IMR-90 (cell line): ENCODE measurements around the gene ANO4. TPM values are rescaled to one million over a fixed set of nuclear protein-coding genes. Genes with fewer than 3 reads are reported as not detected.

ENCODE experiments used
- ATAC-seq: fragments of 200-7000 bp; cut with Tn5 transposase; 2 replicates; pipeline ENCODE4 v1.9.1; 2020; ENCODE audit warnings: low read depth, mild to moderate bottlenecking, moderate library complexity
- BruUV-seq: library from RNA; stranded (reverse); fragments of 400-500 nt; replicated peaks from 2 replicates; lab custom pipeline; 2021; lab: Mats Ljungman, UMichigan
- CTCF ChIA-PET: fragments of 300-600 bp; formaldehyde crosslinking; extraction: SDS; loops from one replicate; lab custom pipeline; 2021; ENCODE audit warnings: antibody characterized with exemption; lab: Yijun Ruan, JAX
- POLR2A ChIA-PET: fragments of 300-600 bp; sonication (Branson Sonifier 250); formaldehyde crosslinking; loops from one replicate; lab custom pipeline; 2022; ENCODE audit warnings: antibody characterized with exemption; ENCODE audit not compliant: unreplicated experiment; lab: Charles Lee
- DNase-seq: peaks from one replicate; pipeline ENCODE4 v3.0.0; 2013
- H2AFZ ChIP-seq: replicated peaks from 2 replicates; pipeline ENCODE3; 2013; ENCODE audit warnings: low read length, mild to moderate bottlenecking; ENCODE audit not compliant: poor library complexity
- H2AK5ac ChIP-seq: 2 replicates; pipeline ENCODE4 v1.6.1; 2013; ENCODE audit warnings: low read depth, low read length, inconsistent platforms
- H2AK9ac ChIP-seq: replicated peaks from 2 replicates; pipeline ENCODE3; 2013; ENCODE audit warnings: mild to moderate bottlenecking, low read depth, low read length, moderate library complexity; ENCODE audit not compliant: poor library complexity
- H2BK120ac ChIP-seq: 2 replicates; pipeline ENCODE4 v1.6.1; 2013; ENCODE audit warnings: low read depth, low read length, inconsistent platforms
- H2BK15ac ChIP-seq: 3 replicates; pipeline ENCODE4 v1.6.1; 2013; ENCODE audit warnings: low read depth, low read length, inconsistent platforms
- H2BK20ac ChIP-seq: 2 replicates; pipeline ENCODE4 v1.6.1; 2013; ENCODE audit warnings: low read depth, mild to moderate bottlenecking, inconsistent platforms, low read length, moderate library complexity
- H2BK5ac ChIP-seq: 2 replicates; pipeline ENCODE4 v1.6.1; 2013; ENCODE audit warnings: mild to moderate bottlenecking, low read depth, low read length, inconsistent platforms; ENCODE audit not compliant: poor library complexity, severe bottlenecking
- H3K14ac ChIP-seq: replicated peaks from 2 replicates; pipeline ENCODE4 v1.6.1; 2013; ENCODE audit warnings: low read depth, low read length, inconsistent platforms
- H3K18ac ChIP-seq: 2 replicates; pipeline ENCODE4 v1.6.1; 2013; ENCODE audit warnings: low read depth, low read length, control low read depth
- H3K23ac ChIP-seq: 2 replicates; pipeline ENCODE4 v1.6.1; 2013; ENCODE audit warnings: low read depth, low read length, inconsistent platforms
- H3K27ac ChIP-seq: 2 replicates; pipeline ENCODE4 v1.5.1; 2013; ENCODE audit warnings: mild to moderate bottlenecking, control low read depth, low read length; ENCODE audit not compliant: insufficient read depth
- H3K27me3 ChIP-seq: 2 replicates; pipeline ENCODE4 v1.6.1; 2013; ENCODE audit warnings: low read length; ENCODE audit not compliant: control insufficient read depth, insufficient read depth
- H3K36me3 ChIP-seq: 2 replicates; pipeline ENCODE4 v1.6.1; 2013; ENCODE audit warnings: low read length, mixed read lengths; ENCODE audit not compliant: control insufficient read depth, insufficient read depth
- H3K4ac ChIP-seq: 2 replicates; pipeline ENCODE4 v1.6.1; 2013; ENCODE audit warnings: low read depth, low read length, inconsistent platforms
- H3K4me1 ChIP-seq: 2 replicates; pipeline ENCODE4 v1.6.1; 2013; ENCODE audit warnings: low read length, mixed read lengths; ENCODE audit not compliant: control insufficient read depth, insufficient read depth
- H3K4me2 ChIP-seq: 2 replicates; pipeline ENCODE4 v1.6.1; 2013; ENCODE audit warnings: low read depth, mild to moderate bottlenecking, control low read depth, low read length, moderate library complexity
- H3K4me3 ChIP-seq: 2 replicates; pipeline ENCODE4 v1.5.1; 2013; ENCODE audit warnings: low read depth, mild to moderate bottlenecking, control low read depth, low read length, moderate library complexity; ENCODE audit not compliant: insufficient read depth
- H3K56ac ChIP-seq: 2 replicates; pipeline ENCODE4 v1.6.1; 2013; ENCODE audit warnings: low read length, inconsistent platforms; ENCODE audit not compliant: insufficient read depth; ENCODE audit errors: extremely low read depth
- H3K79me1 ChIP-seq, 2 experiments: 2 replicates each; pipeline ENCODE4 v1.6.1; 2013; ENCODE audit warnings: low read length in 2 of 2, inconsistent platforms in 1 of 2, low read depth in 1 of 2
- H3K9ac ChIP-seq: 2 replicates; pipeline ENCODE4 v1.6.1; 2013; ENCODE audit warnings: low read depth, low read length, control low read depth
- H3K9me1 ChIP-seq: 2 replicates; pipeline ENCODE4 v1.6.1; 2013; ENCODE audit warnings: low read length, inconsistent platforms; ENCODE audit not compliant: insufficient read depth
- H3K9me3 ChIP-seq: 2 replicates; pipeline ENCODE4 v1.6.1; 2013; ENCODE audit warnings: low read length; ENCODE audit not compliant: control insufficient read depth, insufficient read depth
- H4K20me1 ChIP-seq: 2 replicates; pipeline ENCODE4 v1.6.1; 2013; ENCODE audit warnings: low read length, inconsistent platforms; ENCODE audit not compliant: insufficient read depth
- H4K5ac ChIP-seq: 2 replicates; pipeline ENCODE4 v1.6.1; 2013; ENCODE audit warnings: mild to moderate bottlenecking, low read depth, low read length, control low read depth
- H4K8ac ChIP-seq, 2 experiments: 2 replicates each; pipeline ENCODE4 v1.6.1; 2013; ENCODE audit warnings: low read depth in 2 of 2, low read length in 2 of 2, control low read depth in 1 of 2, inconsistent platforms in 1 of 2
- H4K91ac ChIP-seq: 2 replicates; pipeline ENCODE4 v1.6.1; 2013; ENCODE audit warnings: low read depth, low read length, inconsistent platforms; ENCODE audit not compliant: insufficient read depth
- BHLHE40 ChIP-seq: fragments of 150-350 bp; IDR thresholded peaks from 2 replicates; pipeline ENCODE4 v1.6.1; 2016; ENCODE audit warnings: mild to moderate bottlenecking, low read depth, low read length
- FOS ChIP-seq: fragments of 150-350 bp; IDR thresholded peaks from 2 replicates; pipeline ENCODE4 v1.6.1; 2016; ENCODE audit warnings: low read depth, low read length
- WGBS, 2 experiments: methylation state at CpG; one replicate each; pipeline versions ENCODE4 v1.1.5 to v1.1.7; 2013; ENCODE audit warnings: missing lambda C conversion rate in 2 of 2; ENCODE audit not compliant: insufficient read length in 1 of 2; ENCODE audit errors: extremely low coverage in 2 of 2; 5-methylcytosine and 5-hydroxymethylcytosine counted together
- dilution Hi-C: fragments of 300-500 bp; cut with HindIII; formaldehyde crosslinking; loops from one replicate; pipeline ENCODE4 v1.14.3; 2018; ENCODE audit warnings: low sequenced_read_pairs; ENCODE audit not compliant: unreplicated experiment
- in situ Hi-C: fragments of 300-500 bp; cut with MboI; formaldehyde crosslinking; loops from 3 replicates; pipeline ENCODE4 v1.14.3; 2019; ENCODE audit warnings: low sequenced_read_pairs, inconsistent platforms, mixed read lengths
- intact Hi-C: fragments of 100-400 bp; cut with micrococcal nuclease; formaldehyde crosslinking; loops from 2 replicates; pipeline ENCODE4 v1.10.0; 2022
- polyA plus RNA-seq, 3 experiments: library from polyadenylated mRNA; depleted of rRNA; stranded (reverse); fragments of >200 nt; gene quantifications; 2 replicates each; pipeline ENCODE4 v1.2.3, GENCODE V29; 2012; ENCODE audit warnings: low replicate concordance in 1 of 3
- total RNA-seq: library from RNA; depleted of rRNA; stranded (reverse); fragments of >200 nt; gene quantifications from 2 replicates; pipeline ENCODE4 v1.2.3, GENCODE V29; 2012
- TF ChIP-seq, protein P1 (sequence below): conservative IDR thresholded peaks from 2 replicates; pipeline ENCODE4 v1.5.1; 2012; ENCODE audit warnings: mild to moderate bottlenecking, low read depth, low read length, improper control_type of control experiment

ANO4 gene
- total and polyA plus RNA-seq, 2 of the 4 experiments (the other 2 are of a cell fraction): 4.7 to 10.2 TPM

DNA sequence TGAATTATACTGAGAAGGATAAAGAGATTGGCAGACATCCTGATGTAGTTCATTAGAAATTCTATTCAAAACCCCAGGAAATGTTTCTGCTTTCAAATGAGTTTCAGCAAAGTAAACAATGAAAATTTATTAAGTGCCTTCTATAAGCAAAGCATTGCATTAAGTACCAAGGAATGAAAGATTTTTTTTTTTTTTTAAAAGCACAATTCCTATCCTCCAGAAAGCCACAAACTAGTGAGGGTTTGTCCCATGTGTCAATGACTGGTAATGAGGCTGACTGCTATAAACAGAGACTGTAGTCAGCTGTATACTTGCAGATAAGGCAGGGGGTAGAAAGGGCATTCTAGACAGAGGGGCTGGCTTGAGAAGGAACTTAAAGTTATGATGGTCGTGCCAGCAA lies 6.7 kb downstream of the ANO4 start:
- H3K23ac ChIP-seq: 0 out of 2 replicates have a peak overlapping the region, but pooled peaks have one; percentile 62
- WGBS, 2 experiments: 0% methylated on average over 1 of the region's 1 CpG; no CpG with 5 or more reads in 1 of the 2 experiments
- in situ Hi-C loops (no loop called here), dilution Hi-C loops (no loop called here), intact Hi-C loops (loop anchor here (2.0 kb wide), 1 partner anchor 19 kb away; no protein-coding TSS in a partner anchor)
- peak overlapping the region; percentile 90 for H3K56ac ChIP-seq
- ChIA-PET CTCF (no interaction called here), POLR2A (no interaction called here)
- H3K27ac ChIP-seq: peak overlapping the region; percentile 91
- DNase-seq (peak; percentile 60), ATAC-seq (peak; percentile 67)
- H2AK9ac ChIP-seq: peak overlapping the region; percentile 48
- BruUV-seq: no TSS peak
- peak overlapping the region; percentile 100 for H2BK5ac ChIP-seq
- H3K9me1 ChIP-seq: peaks cover 5% of the 10 kb centered on the region; the same call in 1 of the 2 replicates
- H4K8ac ChIP-seq: peak overlapping the region; percentile 94 to 98; a peak in 2 of 4 replicates
- H2BK120ac ChIP-seq: peak overlapping the region; percentile 99
- H3K36me3 ChIP-seq: peaks cover 2% of the 10 kb centered on the region; the same call in 1 of the 2 replicates
- peak overlapping the region; percentile 3 for H3K4me2 ChIP-seq
- no peaks in the 10 kb centered on the region for H3K27me3 ChIP-seq
- H4K91ac ChIP-seq: peak overlapping the region; percentile 99; the same call in 1 of the 2 replicates
- peak overlapping the region; percentile 78 for H3K4ac ChIP-seq
- no peak overlapping the region for H3K4me3 ChIP-seq
- TF ChIP-seq FOS (0 out of 2 replicates have a peak, but pooled peaks have one; percentile 11), BHLHE40 (0 out of 2 replicates have a peak, but pooled peaks have one; percentile 19)
- TF ChIP-seq, protein P1, sequence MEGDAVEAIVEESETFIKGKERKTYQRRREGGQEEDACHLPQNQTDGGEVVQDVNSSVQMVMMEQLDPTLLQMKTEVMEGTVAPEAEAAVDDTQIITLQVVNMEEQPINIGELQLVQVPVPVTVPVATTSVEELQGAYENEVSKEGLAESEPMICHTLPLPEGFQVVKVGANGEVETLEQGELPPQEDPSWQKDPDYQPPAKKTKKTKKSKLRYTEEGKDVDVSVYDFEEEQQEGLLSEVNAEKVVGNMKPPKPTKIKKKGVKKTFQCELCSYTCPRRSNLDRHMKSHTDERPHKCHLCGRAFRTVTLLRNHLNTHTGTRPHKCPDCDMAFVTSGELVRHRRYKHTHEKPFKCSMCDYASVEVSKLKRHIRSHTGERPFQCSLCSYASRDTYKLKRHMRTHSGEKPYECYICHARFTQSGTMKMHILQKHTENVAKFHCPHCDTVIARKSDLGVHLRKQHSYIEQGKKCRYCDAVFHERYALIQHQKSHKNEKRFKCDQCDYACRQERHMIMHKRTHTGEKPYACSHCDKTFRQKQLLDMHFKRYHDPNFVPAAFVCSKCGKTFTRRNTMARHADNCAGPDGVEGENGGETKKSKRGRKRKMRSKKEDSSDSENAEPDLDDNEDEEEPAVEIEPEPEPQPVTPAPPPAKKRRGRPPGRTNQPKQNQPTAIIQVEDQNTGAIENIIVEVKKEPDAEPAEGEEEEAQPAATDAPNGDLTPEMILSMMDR: no peak
- H4K20me1 ChIP-seq: no peaks in the 10 kb centered on the region
- no peak overlapping the region for H3K9ac ChIP-seq
- no peak overlapping the region for H2BK15ac ChIP-seq
- H3K4me1 ChIP-seq: peaks cover 20% of the 10 kb centered on the region
- peak overlapping the region; percentile 86 for H2BK20ac ChIP-seq
- no peak overlapping the region for H3K14ac ChIP-seq
- no peak overlapping the region for H4K5ac ChIP-seq
- peak overlapping the region; percentile 91 for H3K18ac ChIP-seq
- no peak overlapping the region for H2AFZ ChIP-seq
- H3K79me1 ChIP-seq: peaks cover 0 to 12% of the 10 kb centered on the region in 2 experiments; a peak in 2 of 4 replicates
- no peaks in the 10 kb centered on the region for H3K9me3 ChIP-seq
- H2AK5ac ChIP-seq: 0 out of 2 replicates have a peak overlapping the region, but pooled peaks have one; percentile 72
